Stimulated activated CD4-positive, alpha-beta T cell treated with anti-CD3 and anti-CD28 coated beads, Interleukin-1b, Interleukin-23, amount 100 ng/mL, for 48 hours (primary cell): ENCODE data around the gene CAB39.

Experiments
- DNase-seq: peaks from one replicate; pipeline ENCODE4 v3.0.0-alpha.2; 2020

CAB39 gene

GRCh38 chr2:230758566-230759480, 46.2 kb downstream of the CAB39 start:
- DNase-seq, result no peak

DNA sequence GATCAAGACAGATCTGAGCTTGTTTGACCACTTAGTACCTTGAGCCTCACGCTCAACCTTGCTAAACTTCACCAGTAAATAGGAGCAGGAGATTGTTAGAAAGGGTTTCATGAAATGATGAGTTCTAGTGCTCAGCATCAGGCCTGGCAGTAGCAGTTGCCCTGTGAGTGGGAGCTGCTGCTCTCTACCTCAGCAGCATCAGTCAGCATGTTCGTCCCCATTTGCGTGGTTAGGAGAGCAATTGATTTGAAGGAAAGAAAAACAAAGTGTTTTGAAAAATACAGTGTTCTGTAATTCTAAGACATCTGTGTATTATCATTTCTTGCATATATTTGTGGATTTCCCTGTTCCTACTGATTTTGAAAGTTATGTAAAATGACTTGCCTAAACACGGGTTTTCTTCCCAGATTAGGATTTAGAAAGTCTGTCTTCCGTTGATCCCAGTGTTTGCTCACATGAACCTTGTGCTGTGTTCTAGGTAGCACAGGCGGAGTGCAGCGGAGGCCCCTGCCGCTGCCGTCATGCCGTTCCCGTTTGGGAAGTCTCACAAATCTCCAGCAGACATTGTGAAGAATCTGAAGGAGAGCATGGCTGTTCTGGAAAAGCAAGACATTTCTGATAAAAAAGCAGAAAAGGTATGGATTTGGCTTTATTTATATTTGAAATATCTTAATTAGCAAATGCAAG, 47.0 kb downstream of the CAB39 start:
- DNase-seq, result no peak

- DNase-seq, result no peak
Measured at GRCh38 chr2:230761704-230762103, 49.1 kb downstream of the CAB39 start.

DNA sequence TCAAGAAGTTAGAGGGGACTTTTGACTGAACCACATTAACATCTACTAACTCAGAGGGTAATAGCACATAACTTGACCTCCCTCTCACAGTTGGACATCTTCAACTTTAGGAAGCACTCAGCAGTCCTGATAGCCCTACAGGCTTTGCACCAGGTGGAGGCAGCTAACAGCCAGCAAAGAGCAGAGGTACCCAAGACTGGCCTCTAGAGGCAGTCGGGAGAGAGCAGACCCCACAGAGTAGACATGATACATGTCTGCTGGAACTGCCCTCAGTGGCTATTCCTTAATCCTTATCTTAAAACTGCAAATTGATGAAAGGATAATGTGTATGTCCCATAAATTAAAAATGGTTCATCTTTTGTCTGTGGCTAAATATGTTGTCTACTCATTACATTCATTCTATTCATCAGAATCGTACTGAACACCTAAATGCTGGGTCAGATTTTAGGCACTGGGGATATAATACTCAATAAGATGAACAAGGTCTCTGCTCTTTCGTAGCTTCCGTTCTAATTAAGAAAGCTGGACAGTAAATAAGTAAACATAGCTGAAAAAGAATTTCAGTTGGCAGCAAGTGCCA, 49.8 kb downstream of the CAB39 start:
- peak; percentile 27 for DNase-seq

DNA sequence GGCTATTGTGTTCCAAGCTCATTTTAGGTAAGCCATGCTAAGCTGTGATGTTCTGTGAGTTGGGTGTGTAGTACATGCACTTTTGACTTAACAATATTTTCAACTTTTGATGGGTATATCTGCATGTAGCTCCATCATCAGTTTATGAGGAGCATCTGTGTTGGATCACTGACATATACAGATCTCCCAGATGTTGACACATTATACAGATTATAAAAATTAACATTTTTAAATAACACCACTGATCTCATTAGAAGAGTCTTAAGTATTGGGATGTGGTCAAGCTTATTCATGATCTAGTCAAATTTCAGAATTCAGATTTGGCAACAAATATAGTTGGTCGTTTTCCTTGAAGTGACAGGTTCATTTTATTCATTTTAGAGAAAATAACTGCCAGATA, 51.7 kb downstream of the CAB39 start:
- no peak for DNase-seq

DNA sequence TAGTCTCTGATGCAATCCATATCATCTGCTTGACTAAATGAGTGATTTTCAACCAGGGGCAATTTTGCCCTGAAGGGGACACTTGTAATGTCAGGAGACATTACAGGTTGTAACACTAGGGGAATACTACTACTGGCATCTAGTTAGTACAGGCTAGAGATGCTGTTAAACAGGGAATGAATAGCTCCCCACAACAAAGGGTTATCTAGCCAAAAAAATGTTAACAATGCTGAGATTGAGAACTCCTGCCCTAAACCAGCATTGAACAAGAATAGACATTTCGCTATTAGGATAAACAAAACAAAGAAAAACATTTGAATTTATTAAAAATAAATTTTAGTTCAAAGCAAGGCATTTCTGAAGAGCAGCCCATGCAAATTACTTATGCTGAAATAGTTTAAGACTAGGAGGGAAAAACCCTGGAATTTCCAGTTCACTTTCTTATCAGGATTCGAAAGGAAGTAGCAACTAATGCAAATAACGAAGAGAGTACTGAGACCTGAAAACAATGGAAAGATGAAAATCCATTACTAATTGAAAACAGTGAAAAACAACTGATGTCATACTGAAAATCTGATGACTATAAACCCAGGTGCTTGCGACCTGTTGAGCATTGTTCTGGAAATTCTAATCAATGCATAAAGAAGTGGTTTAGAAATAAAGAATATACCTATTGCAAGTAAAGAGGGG, 53.1 kb downstream of the CAB39 start:
- no peak for DNase-seq

DNA sequence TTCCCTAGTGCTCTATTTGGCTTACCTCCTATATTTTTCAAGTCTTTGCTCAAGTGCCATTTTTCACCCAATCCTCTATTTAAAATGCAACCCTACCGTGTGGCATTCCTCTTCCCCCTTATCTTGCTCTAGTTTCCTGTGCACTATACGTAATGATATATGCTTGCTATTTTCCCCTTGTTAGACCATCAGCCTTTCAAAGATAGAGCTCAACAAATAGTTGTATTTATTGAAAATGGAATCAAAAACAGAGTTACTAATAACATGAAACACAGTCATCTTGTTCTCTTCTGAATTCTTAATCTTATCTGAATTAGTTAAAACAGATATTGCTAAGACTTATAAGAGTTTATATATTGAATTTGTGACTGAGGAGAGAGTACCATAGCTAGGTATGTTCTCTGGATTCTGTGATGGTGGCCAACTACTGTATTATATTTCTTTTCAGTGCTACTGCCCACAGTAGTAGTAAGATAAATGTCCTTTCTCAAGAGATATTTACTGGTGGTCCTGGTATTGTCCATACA, 55.3 kb downstream of the CAB39 start:
- DNase-seq, result no peak

GRCh38 chr2:230770804-230771203, 58.2 kb downstream of the CAB39 start:
- no peak for DNase-seq

DNA sequence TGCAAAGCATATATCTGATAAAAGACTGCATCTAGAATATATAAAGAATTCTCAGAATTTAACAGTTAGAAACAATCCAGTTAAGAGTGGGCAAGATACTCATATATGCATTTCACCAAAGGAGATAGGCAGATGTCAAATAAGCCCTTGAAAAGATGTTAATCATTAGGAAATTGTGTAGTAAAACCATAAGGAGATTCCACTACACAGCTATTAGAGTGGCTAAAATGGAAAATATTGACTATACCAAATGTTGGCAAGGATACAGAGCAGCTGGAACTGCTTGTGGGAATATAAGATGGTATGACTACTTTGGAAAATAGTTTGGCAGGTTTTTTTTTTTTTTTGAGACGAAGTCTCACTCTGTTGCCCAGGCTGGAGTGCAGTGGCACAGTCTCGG, 59.5 kb downstream of the CAB39 start:
- no peak for DNase-seq

DNA sequence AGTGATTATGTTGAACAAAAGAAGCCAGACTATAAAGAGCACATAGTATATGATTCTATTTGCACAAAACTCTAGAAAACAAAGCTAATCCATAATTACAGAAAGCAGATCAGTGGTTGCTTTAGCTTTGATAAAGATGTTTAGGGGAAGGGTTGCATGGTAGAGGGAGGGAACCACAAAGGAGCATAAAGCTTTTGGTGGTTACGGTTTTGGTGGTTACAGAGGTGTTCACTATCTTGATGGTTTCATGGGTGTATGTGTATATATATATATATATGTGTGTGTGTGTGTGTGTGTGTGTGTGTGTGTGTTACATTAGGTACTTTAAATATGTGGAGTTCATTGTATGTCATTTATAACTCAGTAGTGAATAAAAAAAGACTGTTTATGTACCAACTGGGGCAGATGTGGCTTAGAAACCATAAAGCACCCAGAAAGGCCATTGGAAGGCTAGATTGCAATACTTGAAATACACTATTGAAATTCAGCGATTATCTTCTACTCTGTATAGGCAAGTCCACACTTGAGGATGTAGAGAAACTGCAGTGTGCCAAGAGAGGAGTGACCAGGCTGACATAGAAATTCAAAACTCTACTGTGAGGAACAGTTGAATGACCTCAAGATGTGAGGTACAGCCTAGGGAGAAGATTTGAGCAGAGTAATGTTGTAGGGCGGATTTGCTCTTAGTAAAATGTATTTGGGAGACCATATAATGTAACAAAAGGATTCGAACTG, 60.6 kb downstream of the CAB39 start:
- no peak for DNase-seq

- DNase-seq, result no peak
Measured at GRCh38 chr2:230774348-230774951, 61.8 kb downstream of the CAB39 start.

DNA sequence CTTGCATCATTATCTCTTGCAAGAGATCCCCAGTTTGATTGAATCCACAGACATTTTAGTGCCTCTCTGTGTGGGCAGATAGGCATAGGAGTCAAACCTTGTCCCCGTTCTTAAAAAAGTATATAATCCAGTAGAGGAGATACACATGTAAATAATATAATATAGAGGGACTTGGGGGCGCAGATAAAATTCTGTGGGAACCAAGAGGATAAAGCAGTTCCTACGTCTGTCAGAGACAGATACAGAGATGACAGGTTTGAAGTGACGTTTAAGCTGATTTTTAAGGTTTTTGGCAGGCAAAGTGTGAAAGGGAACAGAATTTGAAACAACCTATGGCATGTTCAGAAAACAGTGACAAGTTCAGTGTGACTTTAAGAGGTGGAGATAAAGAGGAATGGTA, 63.1 kb downstream of the CAB39 start:
- DNase-seq, result no peak

GRCh38 chr2:230777721-230778120, 65.1 kb downstream of the CAB39 start:
- no peak for DNase-seq

DNA sequence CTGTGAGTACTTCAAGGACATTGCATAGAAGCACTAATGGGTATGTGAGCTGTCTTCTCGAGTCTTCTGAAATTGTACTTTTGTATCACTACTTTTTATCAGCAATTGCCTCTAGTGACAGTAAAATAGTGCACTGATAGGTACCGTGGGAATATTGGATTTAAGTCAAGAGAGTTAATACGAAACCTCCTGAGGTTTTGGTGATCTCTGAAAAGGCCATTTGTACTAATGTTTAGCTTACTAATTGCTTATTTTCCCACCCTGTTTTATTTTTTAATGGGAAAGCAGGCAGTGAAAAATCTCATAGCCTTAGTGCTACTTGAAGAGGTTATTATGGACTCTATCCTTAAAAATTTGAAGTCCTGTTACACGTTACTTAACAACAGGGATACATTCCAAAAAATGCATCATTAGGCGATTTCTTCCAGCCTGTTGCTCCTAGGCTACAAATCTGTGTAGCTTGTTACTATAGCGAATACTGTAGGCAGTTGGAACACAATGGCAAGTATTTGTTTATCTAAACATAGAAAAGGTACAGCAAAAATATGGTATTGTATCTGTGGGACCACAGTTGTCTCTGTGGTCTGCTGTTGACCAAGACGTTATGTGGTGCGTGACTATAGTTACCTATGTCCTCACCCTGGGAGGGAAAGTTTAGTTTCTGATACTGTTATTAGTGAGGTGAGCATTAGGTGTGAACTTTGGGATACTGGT, 65.9 kb downstream of the CAB39 start:
- no peak for DNase-seq

- DNase-seq, result no peak
Measured at GRCh38 chr2:230779126-230779525, 66.5 kb downstream of the CAB39 start.

DNA sequence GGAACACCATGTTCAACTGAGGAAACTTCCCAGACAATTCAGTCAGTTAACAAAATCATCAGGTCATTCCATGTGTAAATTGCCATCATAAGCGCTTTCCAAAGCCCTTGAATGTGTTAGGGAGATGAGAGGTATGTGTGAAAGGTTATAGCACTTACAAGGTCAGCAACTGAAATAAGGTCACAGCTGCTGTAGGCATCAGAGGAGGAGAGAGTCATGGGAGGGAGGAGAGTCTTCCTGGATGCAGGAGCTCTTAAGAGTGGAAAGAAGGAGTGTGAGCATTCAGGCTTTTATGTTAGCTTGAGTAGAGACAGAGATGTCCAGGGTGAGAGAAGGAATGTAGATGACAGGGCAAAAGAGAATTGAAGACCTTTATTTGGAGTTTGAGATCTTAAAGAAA, 67.0 kb downstream of the CAB39 start:
- DNase-seq, result no peak

GRCh38 chr2:230781130-230781797, 68.6 kb downstream of the CAB39 start:
- DNase-seq, result peak; percentile 48

DNA sequence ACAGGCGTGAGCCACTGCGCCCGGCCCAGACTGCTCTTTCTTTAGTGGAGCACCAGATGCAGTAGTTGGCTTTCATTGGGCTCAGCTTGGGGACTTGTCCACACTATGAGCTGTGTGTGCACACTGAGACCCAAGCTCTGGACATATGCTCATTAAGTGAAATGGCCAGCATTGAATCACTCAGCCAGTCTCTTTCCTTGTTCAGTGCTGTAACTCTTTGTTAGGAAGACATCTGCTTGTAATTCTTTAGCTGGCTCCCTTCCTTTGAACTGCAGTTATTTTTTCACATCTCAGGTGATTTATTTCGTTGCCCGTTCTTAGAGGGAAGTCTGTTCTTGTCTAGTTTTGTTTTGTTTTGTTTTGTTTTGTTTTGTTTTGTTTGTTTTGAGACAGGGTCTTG, 70.5 kb downstream of the CAB39 start:
- DNase-seq, result no peak

DNA sequence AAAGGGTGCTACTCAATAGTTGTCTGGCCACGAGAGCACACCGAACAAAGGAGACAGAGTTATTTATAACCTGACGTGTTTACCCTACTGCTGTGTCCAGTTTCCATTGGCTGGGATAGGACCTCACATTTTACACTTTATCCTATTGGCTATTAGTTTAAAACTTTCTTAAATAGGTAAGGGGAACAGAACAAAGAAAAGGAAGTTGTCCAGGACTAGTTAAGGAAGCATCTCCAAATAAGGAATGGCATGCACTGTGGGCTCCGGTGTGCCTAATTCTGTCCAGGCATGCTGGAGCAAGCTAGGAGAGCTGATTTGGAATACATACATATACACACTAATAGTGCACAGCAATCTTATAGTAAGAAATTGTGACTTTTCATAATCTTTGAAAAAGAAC, 72.2 kb downstream of the CAB39 start:
- DNase-seq, result no peak

DNA sequence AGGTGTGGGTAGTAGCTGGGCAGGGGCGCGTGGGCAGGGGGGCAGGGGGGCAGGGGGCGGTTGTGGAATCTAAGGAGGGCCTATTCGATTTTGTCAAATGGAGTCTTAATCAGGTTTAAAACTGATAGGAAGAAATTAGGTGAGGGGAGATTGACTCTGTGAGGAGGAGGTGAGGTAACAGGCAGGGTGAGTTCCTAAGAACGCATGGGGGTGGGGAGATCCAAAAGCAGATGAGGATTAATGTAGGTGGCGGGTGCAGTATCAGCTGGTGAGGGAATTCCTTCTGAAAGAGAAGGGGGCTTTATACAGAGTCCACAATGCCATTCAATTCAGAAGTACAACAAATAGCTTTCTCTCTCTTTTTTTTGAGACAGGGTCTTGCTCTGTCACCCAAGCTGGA, 72.7 kb downstream of the CAB39 start:
- no peak for DNase-seq

DNA sequence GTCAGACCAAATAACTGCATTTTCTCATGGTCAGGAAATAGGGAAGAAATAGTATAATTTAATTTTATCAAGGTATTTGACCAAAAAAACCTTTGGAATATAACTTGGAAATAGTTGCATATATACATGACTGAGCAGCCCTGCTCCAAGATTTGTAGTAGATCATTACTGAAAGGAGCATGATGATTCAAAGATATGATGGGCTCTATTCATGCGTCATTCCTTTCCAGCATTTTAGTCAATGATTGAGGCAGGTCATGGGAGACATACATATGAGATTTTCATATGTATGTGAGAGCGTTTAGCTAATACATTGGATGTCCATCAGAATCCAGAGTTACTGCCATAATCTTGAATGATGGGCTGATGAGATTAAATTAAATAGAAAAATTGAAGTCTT, 74.5 kb downstream of the CAB39 start:
- no peak for DNase-seq
